Measurements from ENCODE around the gene MAEA.

MAEA gene

DNA sequence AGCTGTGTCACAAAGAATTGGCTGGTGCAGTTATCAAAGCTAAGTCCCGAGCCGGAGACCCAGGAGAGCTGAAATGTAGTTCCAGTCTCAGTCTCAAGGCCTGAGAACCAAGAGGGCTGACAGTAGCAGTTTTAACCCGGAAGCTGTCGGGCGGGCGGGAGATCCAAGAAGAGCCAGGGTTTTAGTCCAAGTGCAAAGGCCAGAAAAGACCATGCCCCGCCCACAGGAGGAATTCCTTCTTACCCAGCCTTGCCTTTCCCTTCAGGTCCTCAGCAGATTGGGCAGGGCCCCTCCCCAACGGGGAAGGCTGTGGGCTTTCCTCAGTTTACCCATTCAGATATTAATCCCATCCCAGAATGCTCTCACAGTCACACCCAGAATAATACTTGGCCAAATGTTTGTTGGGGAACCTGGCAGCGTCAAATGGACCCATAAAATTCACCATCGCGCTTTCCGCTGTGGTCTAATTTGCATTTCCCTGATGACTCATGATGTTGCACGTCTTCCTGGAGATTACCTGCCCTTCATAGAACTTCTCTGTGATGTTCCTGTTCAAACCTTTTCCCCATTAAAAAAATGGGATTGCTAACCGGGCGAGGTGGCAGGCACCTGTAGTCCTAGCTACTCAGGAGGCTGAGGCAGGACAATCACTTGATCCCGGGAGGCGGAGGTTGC, 16.2 kb downstream of the MAEA start:
- DNase-seq, result no peak

GRCh38 chr4:1307951-1308735, 18.5 kb downstream of the MAEA start:
- no peak for DNase-seq

GRCh38 chr4:1309261-1310010, 19.7 kb downstream of the MAEA start:
- no peak for DNase-seq

DNA sequence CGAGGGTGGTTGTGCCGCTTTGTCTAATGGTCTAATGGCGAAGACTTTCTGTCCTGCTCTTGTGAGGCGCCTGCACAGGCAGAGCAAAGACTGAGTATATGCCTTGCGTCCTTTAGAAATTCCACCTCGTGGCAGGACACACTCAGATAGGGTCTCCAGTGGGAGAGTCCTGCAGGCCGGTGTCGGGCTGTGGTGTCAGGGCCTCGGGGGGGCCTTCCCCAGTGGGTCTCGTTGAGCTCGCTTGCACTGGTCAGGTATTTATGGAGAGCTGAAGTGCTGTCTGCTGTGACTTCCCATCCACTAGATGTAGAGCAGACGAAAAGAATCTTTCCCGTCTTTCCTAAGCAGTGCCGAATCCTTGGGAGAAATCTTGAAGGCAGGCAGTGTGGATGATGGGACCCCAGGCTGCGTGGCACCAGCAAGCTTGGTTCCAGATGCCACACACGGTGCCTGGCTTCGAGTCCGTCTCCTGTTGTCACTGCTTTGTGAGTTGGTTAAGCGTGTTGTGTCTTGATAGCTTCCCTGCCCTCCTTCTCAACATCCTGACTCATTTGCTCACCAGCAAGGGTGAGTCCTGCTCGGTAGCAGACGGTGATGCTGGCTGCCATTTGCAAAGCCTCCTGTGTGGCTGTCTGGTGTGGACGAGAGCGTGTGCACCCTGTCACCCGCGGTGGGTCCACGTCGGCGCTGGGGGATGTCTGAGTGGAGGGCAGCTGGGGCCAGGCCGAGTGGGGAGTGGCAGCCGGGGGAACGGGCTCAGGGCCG, 20.5 kb downstream of the MAEA start:
- no peak for DNase-seq

DNA sequence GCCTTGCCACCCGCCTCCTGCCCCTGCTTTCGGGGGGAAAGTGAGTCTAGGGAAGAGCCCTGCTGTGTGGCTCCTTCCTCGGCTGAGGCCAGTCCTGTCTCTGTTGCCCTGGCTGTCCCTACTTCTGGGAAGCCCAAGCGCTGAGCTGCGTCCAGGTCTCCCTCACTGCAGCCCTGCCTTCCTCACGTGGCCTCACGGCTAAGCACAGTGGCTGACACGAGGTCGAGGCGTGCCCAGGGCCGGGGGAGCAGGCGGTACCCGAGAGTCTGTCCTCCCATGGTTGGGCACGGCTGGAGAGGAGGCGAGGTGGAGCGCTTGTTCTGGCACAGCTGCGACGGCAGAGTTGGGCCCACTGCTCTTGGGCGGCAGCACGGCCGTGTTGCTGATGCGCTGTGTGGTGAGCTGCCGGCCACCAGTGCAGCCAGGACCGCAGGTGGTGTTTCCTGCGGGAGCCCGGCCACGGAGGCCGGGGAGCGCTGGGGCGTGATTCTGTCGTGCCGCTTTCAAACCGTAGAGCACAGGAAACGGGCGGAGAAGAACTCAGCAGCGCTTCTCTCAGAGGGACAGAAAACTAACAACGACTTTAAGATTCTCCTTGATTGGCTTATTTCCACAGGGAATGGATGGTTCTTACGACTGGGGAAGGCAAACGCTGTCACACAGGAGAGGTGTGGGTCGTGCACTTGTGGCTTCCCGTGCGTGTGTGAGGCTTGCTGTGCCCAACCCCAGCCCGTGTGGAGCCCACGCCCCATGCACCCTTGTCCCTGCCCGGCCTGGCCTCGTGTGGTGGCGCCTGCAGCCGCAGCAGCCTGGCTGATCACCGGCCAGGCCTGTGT, 21.3 kb downstream of the MAEA start:
- no peak for DNase-seq

DNA sequence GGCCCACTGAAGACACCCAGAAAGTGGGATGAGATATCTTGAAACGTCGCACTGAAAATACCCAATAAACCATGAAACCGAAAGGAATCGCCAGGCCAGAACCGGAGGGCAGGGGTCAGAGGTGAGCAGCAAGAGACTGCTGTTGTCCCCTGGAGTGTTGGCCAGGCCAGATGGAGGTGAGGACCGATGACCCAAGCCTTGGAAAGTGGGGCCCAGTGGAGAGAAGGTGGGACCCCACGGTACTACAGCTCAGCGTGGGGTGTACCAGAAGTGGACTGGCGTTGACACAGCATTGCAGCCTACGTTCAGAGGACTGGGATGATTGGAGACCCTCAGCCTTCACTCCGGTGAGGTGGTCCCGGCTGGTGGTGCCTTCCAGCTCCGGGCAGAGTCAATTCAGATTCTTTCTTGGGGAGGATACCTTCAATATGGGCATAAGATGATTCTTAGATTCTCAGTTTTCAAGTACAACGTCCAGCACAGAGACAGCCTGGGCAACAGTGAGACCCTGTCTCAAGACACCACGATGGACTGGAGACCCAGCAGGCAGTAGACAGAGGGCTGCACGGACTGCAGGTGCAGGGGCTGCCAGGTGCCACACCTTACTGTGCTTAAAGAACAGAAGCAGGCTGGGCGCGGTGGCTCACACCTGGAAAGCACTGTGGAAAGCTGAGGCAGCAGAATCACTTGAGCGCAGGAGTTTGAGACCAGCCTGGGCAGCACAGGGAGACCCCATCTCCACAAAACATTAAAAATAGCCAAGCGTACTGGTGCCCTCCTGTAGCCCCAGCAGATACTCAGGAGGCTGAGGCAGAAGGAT, 23.3 kb downstream of the MAEA start:
- DNase-seq, result no peak

DNA sequence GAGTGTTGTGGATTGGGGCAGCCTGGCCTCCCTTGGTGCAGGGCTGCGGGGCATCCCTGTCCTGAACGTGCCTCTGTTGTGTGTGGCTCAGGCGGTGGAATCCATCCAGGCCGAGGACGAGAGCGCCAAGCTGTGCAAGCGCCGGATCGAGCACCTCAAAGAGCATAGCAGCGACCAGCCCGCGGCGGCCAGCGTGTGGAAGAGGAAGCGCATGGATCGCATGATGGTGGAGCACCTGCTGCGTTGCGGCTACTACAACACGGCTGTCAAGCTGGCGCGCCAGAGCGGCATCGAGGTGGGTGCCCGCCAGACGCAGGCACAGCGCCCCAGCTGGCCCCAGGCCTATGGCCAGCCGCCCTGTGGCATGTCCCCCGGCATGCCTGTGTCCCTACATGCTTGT, 25.6 kb downstream of the MAEA start:
- DNase-seq, result no peak

DNA sequence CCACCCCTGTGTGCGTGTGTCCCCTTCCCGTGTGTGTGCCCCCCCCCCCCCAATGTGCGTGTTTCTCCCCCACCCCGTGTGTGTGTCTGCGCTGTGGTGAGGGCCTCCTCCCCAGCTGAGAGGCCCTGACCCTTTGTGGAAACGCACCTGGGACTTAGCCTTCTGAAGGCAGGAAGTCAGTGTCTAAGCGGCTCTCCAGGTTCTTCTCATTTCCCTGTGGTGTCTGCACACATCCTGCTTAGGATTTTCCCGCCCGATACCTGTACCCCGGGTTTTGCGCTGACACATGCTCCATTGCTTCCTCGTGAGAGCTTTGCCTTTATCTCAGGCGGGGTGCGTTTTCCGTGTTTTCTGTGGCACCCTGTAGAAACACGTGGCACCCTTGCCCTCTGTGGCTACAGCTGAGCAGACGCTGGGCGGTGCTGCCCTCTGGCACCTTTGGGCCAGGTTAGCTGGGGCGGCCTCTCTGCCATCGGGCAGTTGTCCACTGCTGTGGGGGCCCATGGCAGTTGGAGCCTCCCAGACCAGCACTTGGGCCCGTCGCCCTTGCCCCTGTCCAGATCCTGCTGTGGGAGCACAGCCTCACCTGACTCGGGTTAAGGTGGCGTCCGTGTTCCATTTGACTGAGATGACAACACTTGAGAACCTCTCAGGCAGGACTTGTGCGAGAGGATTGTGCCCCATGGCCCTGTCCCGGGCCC, 26.3 kb downstream of the MAEA start:
- no peak for DNase-seq

- no peak for DNase-seq
These were observed 27.0 kb downstream of the MAEA start for GRCh38 chr4:1316537-1317168.

- no peak for DNase-seq
These were observed 27.7 kb downstream of the MAEA start for GRCh38 chr4:1317177-1318045.

DNA sequence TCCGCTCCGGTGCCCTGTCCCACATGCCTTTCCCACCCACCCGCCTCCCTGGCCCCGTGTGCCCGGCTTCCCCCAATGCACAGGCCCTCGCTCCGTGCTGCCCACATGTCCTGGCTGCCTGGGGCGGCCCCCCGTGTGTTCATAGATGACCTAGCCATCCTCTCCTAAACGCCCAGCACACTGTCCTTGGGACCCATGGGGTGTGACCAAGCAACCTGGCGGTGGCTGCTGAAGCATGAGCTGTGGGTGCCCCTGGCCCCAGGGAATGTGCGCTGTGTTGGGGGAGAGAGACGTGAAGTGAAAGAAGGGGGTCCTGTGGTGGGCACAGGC, 28.3 kb downstream of the MAEA start:
- no peak for DNase-seq

GRCh38 chr4:1318488-1319213, 29.0 kb downstream of the MAEA start:
- no peak for DNase-seq

DNA sequence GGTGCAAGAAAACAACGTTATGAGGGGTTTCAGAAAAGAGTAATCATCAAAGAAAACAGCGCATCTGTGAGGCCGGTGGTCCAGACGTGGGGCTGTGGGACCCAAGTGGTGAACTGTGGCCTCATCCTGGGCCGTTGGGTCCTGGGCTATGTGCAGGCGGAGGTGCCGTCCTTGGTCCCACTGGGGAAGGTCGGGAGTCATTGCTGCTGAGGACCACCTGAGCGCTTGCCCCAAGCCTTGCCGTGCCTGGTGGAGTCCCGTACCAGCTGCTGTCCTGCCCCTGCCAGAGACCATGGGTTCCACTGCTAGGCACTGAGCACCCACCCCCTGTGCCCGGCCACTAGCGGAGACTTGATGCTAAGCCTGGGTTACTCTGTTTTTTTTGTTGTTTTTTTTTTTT, 31.8 kb downstream of the MAEA start:
- DNase-seq, result no peak

GRCh38 chr4:1321946-1322650, 32.4 kb downstream of the MAEA start:
- no peak for DNase-seq

GRCh38 chr4:1323280-1323634, 33.6 kb downstream of the MAEA start:
- no peak for DNase-seq

DNA sequence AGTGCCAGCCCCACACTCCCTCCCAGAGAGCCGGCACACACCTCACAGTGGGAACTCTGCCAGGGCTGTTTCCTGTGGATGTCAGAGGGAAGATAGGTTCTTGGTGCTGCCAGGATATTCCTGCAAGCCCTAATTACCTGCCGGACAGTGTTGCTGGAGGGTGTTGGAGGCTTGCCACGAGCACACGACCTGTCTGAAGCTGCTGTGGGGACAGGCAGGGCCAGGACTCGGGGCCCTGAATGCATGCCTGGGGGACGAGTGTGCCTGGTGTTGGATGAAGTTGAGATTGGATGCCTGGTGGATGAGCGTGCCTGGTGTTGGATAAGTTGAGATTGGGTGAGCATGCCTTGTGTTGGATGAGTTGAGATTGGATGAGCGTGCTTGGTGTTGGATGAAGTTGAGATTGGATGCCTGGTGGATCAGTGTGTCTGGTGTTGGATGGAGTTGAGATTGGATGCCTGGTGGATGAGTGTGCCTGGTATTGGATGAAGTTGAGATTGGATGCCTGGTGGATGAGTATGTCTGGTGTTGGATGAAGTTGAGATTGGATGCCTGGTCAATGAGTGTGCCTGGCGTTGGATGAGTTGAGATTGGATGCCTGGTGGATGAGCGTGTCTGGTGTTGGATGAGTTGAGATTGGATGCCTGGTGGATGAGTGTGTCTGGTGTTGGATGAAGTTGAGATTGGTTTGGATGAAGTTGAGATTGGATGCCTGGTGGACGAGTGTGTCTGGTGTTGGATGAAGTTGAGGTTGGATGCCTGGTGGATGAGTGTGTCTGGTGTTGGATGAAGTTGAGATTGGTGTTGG, 34.1 kb downstream of the MAEA start:
- DNase-seq, result no peak
